Activated T-helper 1 cell treated with anti-CD3 and anti-CD28 coated beads, Interleukin-2, amount 50 U/mL, for 16 hours (primary cell): ENCODE measurements around the gene CELF4.
"Not testable (repeated sequence)": the region's sequence is repeated elsewhere in the genome, so short reads cannot be mapped to it uniquely, and the experiment has no call there.

Source experiments
- DNase-seq, 2 donors: peaks; one replicate each; pipeline ENCODE4 v3.0.0-alpha.2; 2020; ENCODE audit warnings: low read depth in 1 of 2, low spot score in 1 of 2

CELF4 gene

DNA sequence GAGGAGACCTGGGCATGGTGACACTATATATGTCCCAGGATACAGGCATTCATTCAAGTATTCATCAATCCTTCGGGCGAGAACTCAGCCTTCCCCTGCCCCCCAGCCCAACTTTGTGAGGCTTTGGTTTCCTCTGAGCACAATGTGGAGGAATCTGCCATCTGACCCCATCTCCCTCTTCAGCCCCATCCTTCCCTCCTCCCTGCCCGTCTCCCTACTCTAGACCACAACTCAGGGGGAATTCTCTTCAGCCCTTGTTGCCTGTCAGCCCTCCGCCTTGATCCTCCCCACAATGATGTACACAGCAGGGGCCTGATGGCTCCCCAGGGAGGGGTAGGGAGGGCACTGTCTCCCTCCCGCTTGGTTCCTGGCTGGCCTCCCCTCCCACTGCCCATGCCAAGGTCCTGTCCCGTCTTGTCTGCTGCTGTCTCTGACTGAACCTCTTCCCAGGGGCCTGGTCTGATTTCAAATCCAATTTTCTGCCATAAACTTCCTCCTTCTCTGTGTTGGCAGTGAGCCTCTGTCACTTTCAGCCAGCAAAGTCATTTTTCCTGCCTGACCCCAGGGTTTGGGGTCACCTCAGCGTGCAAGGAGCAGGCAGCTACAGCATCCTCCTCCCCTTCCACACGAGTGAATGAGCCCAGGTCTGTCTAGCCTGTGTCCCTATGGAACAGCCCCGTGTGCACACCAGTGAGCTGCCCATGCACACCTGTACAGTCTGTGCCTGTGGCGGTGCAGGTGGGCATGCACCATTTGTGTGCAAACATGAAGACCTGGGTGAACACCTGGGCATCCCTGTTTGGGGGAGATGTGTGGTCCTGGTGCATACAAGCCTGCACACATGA lies 197.3 kb downstream of the CELF4 start:
- no peak for DNase-seq

DNA sequence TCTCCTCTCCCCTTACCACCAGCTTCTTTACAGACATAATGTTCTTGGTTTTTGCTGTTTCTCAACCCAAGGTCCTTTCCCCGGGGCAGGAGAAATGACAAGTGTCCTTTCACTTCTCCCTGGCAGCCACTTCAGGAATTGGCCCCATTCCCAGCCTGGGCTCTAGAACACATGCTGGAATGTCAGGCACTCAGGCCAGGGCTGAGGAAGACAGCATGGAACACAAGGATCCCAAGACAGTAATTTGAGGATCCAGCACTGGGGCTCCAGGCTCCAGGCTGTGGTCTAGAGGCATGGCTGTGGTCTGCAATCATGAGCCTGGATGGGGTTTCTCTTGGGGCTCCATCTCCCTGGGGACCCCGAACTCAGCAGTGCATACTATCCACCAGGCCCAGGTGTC lies 201.4 kb downstream of the CELF4 start:
- no peak for DNase-seq

DNA sequence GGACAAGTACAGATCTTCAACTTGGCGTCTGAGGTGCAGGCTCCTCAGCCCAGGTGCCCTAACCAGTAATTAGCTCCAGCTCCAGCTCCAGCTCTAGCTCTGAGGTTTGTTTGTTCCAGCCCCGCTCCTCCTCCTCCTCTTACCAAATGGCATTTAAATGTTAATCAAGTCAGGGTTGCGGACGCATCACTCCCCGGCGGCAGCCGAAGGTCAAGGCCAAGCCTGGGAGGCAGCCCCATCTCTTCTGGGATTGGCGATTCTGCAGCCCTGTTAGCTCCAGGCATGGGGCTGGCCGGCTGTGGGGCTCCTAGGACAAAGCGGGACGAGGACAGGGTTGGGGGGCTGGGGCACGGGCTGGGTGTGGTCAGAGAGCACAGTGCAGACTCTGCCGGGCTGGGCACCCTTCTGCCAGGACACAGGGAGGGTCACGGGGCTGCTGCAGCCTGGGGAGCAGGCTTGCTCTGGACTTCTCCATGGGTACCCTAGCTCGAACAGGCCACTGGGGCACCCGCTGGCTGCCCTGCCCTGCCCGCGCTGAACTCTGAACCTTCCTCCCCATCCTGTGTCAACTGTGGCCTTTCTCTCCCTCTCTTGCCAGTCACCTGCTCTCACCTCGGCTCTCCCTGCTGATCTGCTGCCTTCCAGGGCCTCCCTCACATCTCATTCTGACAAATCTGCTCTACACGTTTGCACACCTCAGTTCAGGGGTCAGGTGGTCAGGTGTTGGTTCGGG lies 203.3 kb downstream of the CELF4 start:
- no peak for DNase-seq

DNA sequence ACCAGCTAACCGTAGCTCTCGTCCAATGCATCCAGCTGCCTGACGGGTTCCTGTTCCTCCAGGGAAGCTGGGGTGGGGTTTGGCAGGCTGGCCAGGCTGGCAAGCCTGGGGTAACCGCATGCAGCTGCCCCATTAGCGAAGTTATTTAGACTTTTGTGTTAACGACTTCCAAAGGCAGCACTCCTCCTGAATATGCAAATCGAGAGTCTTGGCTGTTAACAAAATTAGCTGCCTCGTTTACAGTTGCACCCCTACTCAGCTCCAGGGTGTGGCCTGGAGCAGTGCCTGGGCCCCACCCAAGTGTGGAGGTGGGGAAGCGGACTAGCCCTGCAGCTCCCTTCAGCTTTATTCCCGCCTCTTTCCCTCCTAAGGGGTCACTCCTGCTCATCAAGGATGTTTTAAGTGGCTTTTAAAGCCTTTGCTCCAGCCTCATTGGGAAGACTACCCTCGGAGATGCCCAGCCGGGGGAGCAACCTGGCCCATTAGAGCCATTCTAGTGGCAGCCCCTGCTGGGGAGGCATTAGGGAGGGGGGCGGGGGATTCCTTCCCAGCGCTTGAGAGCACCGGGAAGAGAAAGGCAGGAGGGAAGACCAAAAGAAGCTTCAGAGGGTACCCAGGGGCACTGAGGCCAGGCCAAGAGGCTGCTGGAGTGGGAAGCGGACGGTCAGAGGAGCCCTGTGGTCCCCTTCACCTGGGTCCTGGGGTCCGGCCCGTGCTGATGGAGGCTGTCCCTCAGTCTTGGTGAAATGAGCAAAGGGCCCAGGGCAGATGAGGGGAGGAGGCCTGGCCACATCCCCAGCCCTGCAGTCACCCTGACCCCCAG lies 204.1 kb downstream of the CELF4 start:
- DNase-seq = no peak

DNA sequence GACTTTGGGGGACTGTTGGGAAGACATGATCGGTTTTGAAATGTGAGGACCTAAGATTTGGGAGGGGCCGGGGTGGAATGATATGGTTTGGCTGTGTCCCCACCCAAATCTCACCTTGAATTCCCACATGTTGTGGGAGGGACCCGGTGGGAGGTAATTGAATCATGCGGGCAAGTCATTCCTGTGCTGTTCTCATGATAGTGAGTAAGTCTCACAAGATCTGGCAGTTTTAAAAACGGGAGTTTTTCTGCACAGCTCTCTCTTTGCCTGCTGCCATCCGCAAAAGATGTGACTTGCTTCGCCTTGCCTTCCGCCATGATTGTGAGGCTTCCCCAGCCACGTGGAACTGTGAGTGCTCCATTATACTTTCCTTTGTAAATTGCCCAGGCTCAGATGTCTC lies 207.5 kb downstream of the CELF4 start:
- DNase-seq = not testable (repeated sequence)

DNA sequence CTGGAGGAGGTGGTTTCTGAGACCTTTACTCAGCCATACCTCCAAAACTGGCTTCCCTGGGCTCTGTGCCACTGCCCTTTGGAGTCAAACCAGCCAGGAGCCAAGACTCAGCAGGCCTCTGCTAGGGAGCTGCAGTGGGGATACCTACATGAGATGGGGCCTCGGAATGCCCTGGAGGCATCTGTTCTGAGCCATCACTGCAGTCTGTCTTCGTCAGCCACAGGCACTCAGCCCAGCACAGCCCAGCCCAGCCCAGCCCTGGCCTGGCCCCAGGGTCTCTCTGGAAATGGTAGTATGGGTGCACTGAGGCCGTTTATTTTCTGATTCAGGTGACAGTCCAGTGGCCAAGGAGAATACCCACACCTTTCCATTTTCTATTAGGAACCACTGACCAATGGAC lies 209.8 kb downstream of the CELF4 start:
- DNase-seq = no peak

- DNase-seq = no peak
Observed at GRCh38 chr18:37351110-37351509, 214.5 kb downstream of the CELF4 start.

DNA sequence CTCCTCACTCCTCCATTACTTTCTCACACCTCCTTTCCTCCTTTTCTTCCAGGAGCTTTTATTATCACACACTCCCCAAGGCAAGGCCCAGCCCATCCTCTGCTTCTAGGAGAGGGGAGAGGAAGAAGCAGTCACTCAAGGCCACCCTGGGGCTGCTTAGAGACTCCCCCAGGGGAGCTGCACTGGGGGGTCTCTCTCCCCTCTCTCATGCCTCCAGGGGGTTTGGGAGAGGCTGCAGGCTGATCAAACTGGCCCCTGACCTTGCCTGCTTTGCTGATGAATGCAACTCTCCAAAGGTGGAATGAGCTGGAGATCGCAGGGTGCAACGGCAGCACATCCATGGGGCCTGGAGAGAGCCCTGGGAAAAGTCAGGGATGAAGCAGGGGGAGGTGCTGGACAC lies 216.9 kb downstream of the CELF4 start:
- DNase-seq = no peak

DNA sequence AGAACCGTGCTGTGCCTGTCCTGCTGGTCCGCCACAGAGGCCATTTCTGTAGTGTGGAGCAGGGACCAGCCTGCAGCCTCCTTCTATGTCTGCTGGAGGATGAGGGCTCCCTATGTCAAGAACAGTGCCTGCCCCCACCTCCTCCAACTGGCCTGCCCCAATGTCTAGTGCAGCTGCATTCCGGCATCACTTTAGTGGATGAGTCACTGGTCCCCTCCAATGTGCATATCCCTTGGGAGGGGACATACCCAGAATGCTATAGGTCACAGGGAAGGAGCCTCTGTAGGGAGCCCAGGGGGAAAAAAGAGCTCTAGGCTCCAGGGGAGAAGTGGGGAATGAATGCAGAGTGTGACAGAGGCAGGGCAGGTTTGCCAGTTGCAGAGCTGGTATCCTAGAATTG lies 219.6 kb downstream of the CELF4 start:
- DNase-seq = no peak

DNA sequence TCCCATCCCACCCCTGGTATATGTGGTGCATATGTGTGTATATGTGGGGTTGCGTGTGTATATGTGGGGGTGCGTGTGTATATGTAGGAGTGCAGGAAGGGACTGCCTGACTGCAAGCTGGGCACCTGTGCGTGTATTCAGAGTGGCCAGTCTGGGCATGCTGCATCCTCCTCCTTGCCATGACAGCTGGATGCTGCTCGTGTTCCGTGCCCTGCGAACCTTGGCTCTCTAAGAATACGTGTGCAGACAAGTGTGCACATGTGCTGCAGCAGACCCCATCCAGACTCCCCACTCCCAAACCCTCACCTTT lies 222.1 kb downstream of the CELF4 start:
- no peak for DNase-seq

DNA sequence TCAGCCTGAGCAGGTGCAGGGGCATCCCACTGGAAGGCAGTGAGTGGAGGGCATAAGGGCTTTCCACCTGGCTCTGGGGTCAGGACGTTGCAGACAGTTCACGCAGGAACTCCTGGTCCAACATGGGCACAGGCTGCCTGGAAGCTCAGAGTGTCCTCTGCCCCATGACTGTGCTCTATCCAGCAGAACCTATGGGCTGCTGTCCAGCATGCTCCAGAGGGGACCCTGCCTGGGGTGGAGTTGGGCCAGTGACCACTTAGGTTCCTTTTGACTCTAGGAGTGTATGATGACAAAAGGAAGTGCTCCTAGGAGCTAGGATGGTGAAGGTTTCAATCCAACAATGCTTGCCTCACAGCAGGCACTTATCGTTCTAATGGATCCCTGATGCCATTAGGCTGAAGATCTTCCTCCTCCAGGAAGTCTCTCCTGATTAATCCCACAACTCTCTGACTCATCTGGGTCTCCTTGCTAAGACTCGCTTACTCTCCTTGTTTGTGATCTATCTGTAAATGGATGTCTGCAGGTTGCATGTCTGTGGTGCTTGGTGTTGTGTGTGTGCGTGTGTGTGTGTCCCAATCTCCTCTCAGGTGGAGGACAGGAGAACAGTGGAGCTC lies 224.0 kb downstream of the CELF4 start:
- no peak for DNase-seq

DNA sequence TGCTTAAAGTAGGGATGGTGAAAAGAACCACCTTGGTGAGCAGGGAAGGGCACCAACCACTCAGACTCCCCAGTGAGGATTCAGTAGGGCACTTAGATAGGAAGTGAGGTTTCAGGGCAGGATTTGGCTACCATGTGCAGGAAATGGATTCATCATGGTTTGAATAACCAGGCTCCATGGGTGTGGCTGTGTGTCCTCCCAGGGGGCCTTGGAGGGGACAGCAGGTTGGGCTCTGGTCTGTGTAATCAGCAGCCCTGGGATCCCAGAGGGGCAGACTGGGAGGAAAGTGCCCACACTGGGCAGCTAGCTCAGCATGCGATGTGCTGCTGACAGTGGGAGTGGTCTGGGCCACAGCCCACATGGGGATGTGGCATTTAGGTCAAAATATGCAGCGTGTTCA lies 224.6 kb downstream of the CELF4 start:
- DNase-seq = no peak

DNA sequence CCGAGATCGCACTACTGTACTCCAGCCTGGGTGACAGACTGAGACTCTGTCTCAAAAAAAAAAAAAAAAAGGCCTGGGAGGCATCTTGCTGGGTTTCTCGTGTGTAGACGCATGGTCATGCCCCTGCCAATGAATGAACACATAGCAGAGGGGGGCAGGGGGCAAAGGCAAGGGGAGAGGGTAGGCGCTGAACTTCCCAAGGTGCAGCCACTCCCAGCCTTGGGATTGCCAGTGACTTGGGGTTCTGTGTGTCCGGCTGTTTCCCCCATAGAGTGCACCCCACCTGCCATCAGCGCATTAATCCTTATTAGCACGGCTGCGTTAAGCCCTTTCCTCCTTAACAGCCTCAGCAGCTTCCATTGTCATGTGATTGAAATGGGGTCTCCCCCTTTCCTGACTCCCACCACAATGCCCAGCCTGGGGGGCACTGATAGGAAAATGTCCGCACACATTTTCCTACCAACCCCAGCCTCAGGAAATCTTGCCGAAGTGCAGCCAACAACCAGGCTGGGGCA lies 225.8 kb downstream of the CELF4 start:
- no peak for DNase-seq

DNA sequence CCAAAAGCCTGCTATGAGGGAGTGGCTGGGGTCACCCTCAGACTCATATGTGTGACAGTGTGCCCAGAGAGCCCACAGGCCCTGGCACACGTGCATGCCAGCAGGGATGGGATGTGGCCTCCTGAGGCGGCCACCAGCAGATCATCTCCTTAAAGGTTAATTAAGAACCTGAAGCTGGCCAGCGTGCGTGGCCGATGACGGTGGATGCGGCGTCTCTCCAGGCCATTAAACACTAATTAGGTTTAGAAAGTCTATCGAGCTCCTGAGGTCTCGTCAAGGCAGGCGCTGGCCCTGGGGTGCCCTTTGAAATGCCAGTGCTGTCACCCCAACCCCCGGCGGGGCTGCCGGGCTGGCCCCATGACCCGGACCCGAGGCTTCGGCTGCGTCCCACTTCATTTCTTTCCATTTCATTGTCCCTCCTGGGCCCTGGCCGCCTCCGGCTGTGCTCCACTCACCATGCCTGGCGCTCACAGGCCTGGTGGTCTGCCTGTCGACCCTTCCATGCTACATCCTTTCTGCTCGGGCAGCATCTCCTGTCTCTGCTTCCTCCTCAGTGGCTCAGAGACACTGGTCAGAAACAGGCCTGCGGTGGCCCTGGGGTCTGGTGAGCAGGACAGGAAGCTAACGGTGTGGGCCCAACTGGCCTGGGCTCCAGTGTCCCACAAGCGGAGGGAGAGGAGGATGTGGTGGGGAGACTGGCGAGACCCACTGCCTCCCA lies 228.9 kb downstream of the CELF4 start:
- DNase-seq = no peak

GRCh38 chr18:37335409-37335736 lies 230.2 kb downstream of the CELF4 start:
- DNase-seq = no peak

DNA sequence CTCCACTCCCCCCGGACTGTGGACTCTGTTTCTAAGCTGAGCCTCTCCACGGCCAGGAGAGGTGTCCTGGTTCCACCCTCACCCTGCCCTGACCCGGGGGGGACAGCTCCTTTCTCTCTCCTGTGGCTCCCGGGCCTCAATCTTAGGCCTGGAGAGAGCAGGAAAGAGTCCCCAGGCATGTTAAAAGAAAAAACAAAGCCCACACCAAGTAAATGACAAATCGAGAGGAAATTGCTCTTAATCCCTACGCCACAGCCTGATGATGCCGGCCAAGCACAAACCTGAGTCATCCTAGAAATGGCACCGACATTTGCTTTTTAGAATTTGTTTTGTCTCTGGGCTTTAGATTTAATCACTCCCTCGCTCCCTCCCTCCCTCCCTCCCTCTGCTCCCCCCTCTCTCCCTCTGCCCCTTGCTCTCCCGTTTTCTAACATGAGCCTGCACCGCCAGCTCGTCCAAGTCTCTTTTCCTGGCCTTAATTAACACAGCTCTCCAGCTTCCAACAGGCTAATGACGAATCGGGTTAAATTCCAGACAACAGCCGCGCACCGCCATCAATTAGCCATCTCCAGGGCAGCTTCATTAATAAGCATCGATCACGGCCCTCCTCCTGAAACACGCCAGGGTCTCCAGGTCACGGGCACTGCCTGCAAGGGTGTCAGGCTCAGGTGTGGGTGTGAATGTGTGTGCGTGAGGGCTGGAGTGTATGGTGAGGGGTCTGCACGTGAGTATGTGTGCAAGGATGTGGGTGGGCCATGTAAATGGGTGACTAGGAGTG lies 230.8 kb downstream of the CELF4 start:
- DNase-seq = no peak

GRCh38 chr18:37332628-37333420 lies 232.8 kb downstream of the CELF4 start:
- no peak for DNase-seq

DNA sequence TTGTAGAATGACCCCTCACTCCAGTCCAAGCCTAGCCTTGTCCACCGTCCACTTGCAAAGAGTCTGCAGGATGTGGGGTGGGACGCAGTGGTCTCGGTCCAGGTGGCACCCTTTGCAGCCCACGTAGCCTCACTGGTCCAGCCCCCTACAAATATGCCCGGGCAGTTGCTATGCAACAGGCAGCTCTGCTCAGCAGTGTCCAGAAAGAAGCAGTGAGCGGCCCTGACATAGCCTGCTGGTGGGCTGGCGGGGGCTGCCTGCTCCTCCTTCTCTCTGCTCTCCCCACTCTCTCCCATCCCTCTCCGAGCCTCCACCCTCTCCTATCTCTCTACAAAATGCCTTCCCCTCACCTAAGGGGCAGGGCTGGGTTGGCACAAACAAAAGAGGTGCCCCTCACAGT lies 233.4 kb downstream of the CELF4 start:
- DNase-seq = no peak

- DNase-seq = no peak
Observed at GRCh38 chr18:37330173-37330572, 235.4 kb downstream of the CELF4 start.
